Body of pancreas (tissue), 4 donors: ENCODE results near the gene PER3. TPM values are rescaled to one million over a fixed set of nuclear protein-coding genes. Genes with fewer than 3 reads are reported as not detected.

ENCODE experiments used
- ATAC-seq: fragments of 150-250 bp; one replicate; pipeline ENCODE4 v1.9.1; 2016
- DNase-seq, 4 donors: peaks; one replicate each; pipeline ENCODE4 v3.0.0-alpha.2; 2019
- H3K27ac ChIP-seq, 4 donors: fragments of 200-600 bp; sonication (generic); 1 replicate in 3 of 4; 2 replicates in 1 of 4; pipeline versions ENCODE4 v1.5.1 to v1.6.1; 2016 to 2019; ENCODE audit warnings: mild to moderate bottlenecking in 1 of 4, mixed read lengths in 1 of 4, moderate library complexity in 1 of 4
- H3K27me3 ChIP-seq, 2 donors: fragments of 200-600 bp; sonication (generic); one replicate each; pipeline ENCODE4 v1.6.0; 2016; ENCODE audit warnings: mild to moderate bottlenecking in 1 of 2
- H3K36me3 ChIP-seq, 2 donors: fragments of 200-600 bp; sonication (generic); replicated peaks in 1 of 2; 2 replicates each; pipeline ENCODE4 v1.5.1; 2016; ENCODE audit warnings: low read depth in 2 of 2; ENCODE audit not compliant: insufficient read depth in 1 of 2
- H3K4me1 ChIP-seq: fragments of 200-600 bp; sonication (generic); one replicate; pipeline ENCODE4 v1.6.0; 2016
- H3K4me3 ChIP-seq, 2 donors: fragments of 200-600 bp; sonication (generic); 1 replicate in 1 of 2; 2 replicates in 1 of 2; pipeline ENCODE4 v1.5.1; 2016 to 2019
- H3K9me3 ChIP-seq, 3 donors: fragments of 200-600 bp; sonication (generic); 1 replicate in 2 of 3; 2 replicates in 1 of 3; pipeline ENCODE4 v1.5.1; 2016
- CTCF ChIP-seq, 7 experiments: fragments of 450-650 bp in 4 of 7; fragments of 200-600 bp in 3 of 7; sonication (generic) in 3 of 7; IDR thresholded peaks; one replicate each; pipeline ENCODE4 v1.5.1; 2016 to 2019; ENCODE audit warnings: antibody characterized with exemption in 7 of 7
- POLR2A ChIP-seq, 3 donors: fragments of 450-650 bp; IDR thresholded peaks; one replicate each; pipeline ENCODE4 v1.6.1; 2016; ENCODE audit warnings: antibody characterized with exemption in 3 of 3, mild to moderate bottlenecking in 2 of 3
- WGBS, 2 donors: methylation state at CpG; one replicate each; pipeline ENCODE4 v1.1.5; 2017; 5-methylcytosine and 5-hydroxymethylcytosine counted together
- intact Hi-C: fragments of 100-400 bp; cut with DNase I; formaldehyde crosslinking; loops from one replicate; pipeline ENCODE4 v1.15.1; 2023
- total RNA-seq, 2 donors: library from RNA; depleted of rRNA; stranded (reverse); fragments of >200 nt; gene quantifications; one replicate each; pipeline ENCODE4 v1.1.0, GENCODE V29; 2016

Gene PER3
- total RNA-seq, 2 donors from 2014 or later: 10.4 to 11.9 TPM

GRCh38 chr1:7865978-7866377 lies 81.9 kb downstream of the PER3 start:
- Histone ChIP-seq H3K4me3 (no peak overlapping the region), H3K36me3 (no peaks in the 10 kb centered on the region), H3K27ac (no peak overlapping the region), H3K4me1 (no peaks in the 10 kb centered on the region), H3K27me3 (peaks cover 0 to 5% of the 10 kb centered on the region in 2 donors), H3K9me3 (no peaks in the 10 kb centered on the region)
- no peak for ATAC-seq
- WGBS, 2 donors: 77 to 83% methylated on average over 7 to 16 of the region's 16 CpGs
- intact Hi-C loops: no loop called here
- DNase-seq: no peak
- TF ChIP-seq CTCF (IDR thresholded peaks at IDR 0.05) (no peak), POLR2A (IDR thresholded peaks at IDR 0.05) (no peak)

GRCh38 chr1:7868070-7868780 lies 84.1 kb downstream of the PER3 start:
- Histone ChIP-seq H3K4me3 (no peak overlapping the region), H3K4me1 (no peaks in the 10 kb centered on the region), H3K9me3 (no peaks in the 10 kb centered on the region), H3K27me3 (peaks cover 0 to 5% of the 10 kb centered on the region in 2 donors), H3K27ac (no peak overlapping the region), H3K36me3 (no peaks in the 10 kb centered on the region)
- intact Hi-C loops: no loop called here
- TF ChIP-seq POLR2A (IDR thresholded peaks at IDR 0.05): no peak
- TF ChIP-seq CTCF (IDR thresholded peaks at IDR 0.05): no peak
- WGBS, 2 donors: 55 to 86% methylated on average over 7 to 10 of the region's 10 CpGs
- ATAC-seq (no peak), DNase-seq (no peak)

GRCh38 chr1:7869136-7869920 lies 85.2 kb downstream of the PER3 start:
- TF ChIP-seq CTCF (IDR thresholded peaks at IDR 0.05): no peak
- no peak for TF ChIP-seq POLR2A (IDR thresholded peaks at IDR 0.05)
- Histone ChIP-seq H3K27ac (no peak overlapping the region), H3K4me3 (no peak overlapping the region), H3K27me3 (peaks cover 0 to 5% of the 10 kb centered on the region in 2 donors), H3K9me3 (no peaks in the 10 kb centered on the region), H3K36me3 (no peaks in the 10 kb centered on the region), H3K4me1 (no peaks in the 10 kb centered on the region)
- 77 to 80% methylated on average over 8 to 16 of the region's 16 CpGs for WGBS, 2 donors
- intact Hi-C loops: no loop called here
- ATAC-seq (no peak), DNase-seq (no peak)

GRCh38 chr1:7871136-7871535 lies 87.0 kb downstream of the PER3 start:
- peaks cover 0 to 4% of the 10 kb centered on the region in 2 donors for H3K27me3 ChIP-seq
- DNase-seq: no peak
- ATAC-seq: no peak
- 76 to 78% methylated on average over 6 of the region's 6 CpGs for WGBS, 2 donors
- no peak for TF ChIP-seq CTCF (IDR thresholded peaks at IDR 0.05)
- TF ChIP-seq POLR2A (IDR thresholded peaks at IDR 0.05): no peak
- intact Hi-C loops: no loop called here
- H3K4me3 ChIP-seq: no peak overlapping the region
- no peak overlapping the region for H3K27ac ChIP-seq
- H3K36me3 ChIP-seq: no peaks in the 10 kb centered on the region
- H3K9me3 ChIP-seq: no peaks in the 10 kb centered on the region
- H3K4me1 ChIP-seq: no peaks in the 10 kb centered on the region
